C4-2B (cell line): ENCODE measurements around the gene KIFBP.

Source experiments
- CTCF ChIP-seq: fragments of 450-650 bp; conservative IDR thresholded peaks from 2 replicates; pipeline ENCODE4 v1.5.1; 2017; ENCODE audit warnings: mild to moderate bottlenecking
- ZFX ChIP-seq: fragments of 450-650 bp; IDR thresholded peaks from 2 replicates; pipeline ENCODE4 v1.6.1; 2017

- TF ChIP-seq CTCF (no peak), ZFX (no peak)
These were observed 14.6 kb upstream of the KIFBP start for GRCh38 chr10:68973975-68974374.
